HG03378 (cell line): ENCODE measurements around the gene CEP112.
"Not testable (repeated sequence)": the region's sequence is repeated elsewhere in the genome, so short reads cannot be mapped to it uniquely, and the experiment has no call there.

Source experiments
- ATAC-seq: cut with Tn5 transposase; IDR thresholded peaks from one replicate; pipeline ENCODE4 v1.9.1; 2021; ENCODE audit warnings: mild to moderate bottlenecking, moderate library complexity; ENCODE audit not compliant: unreplicated experiment

Gene CEP112

GRCh38 chr17:65850486-65850885, 341.4 kb downstream of the CEP112 start:
- no peak for ATAC-seq

DNA sequence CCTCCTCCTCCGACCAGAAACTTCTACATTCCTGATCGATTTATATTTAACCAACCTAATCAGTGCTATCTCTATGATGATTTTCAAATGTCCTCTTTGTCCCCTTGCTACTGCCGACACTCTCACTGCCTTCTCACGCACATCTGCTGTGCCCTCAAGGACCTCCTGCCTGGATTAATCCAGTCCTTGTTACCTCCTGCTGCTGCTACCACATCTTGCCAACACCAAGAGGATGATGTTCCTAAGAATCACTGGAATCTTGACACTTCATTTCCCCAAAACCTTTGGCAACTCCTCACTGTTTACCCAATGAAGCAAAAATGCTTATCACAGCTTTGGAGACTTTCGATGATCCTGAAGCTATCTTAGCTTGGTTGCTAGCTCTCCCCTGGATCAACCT, 343.2 kb downstream of the CEP112 start:
- no peak for ATAC-seq

GRCh38 chr17:65841089-65841488, 350.8 kb downstream of the CEP112 start:
- ATAC-seq, result no peak

DNA sequence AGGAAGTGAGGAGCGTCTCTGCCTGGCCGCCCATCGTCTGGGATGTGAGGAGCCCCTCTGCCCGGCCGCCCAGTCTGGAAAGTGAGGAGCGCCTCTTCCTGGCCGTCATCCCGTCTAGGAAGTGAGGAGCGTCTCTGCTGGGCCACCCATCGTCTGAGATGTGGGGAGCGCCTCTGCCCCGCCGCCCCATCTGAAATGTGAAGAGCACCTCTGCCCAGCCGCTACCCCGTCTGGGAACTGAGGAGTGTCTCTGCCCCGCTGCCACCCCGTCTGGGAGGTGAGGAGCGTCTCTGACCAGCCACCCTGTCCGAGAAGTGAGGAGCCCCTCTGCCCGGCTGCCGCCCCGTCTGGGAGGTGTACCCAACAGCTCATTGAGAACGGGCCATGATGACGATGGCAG, 354.7 kb downstream of the CEP112 start:
- ATAC-seq, result not testable (repeated sequence)

GRCh38 chr17:65833214-65833613, 358.7 kb downstream of the CEP112 start:
- ATAC-seq, result no peak

DNA sequence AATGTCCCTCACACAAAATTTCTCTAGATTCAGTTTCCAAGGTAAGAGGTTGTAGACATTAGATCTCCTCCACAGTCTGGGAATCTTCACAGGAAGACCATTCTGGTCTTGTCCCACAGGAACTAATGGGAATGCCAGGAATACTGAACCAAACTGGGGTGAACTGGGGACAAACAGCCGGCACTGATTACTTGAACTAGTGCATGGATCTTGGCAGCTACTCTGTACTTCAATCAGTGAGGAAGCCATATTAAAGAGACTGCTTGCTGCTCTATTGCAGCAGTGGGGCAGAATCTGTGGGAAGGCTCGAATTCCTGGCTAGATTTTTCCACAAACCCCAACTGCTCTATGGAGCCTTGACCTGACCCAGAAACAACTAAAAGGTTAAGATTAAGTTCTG, 361.6 kb downstream of the CEP112 start:
- no peak for ATAC-seq

- not testable (repeated sequence) for ATAC-seq
Observed at GRCh38 chr17:65826577-65826976, 365.4 kb downstream of the CEP112 start.

- ATAC-seq, result no peak
Observed at GRCh38 chr17:65824901-65825300, 367.0 kb downstream of the CEP112 start.

DNA sequence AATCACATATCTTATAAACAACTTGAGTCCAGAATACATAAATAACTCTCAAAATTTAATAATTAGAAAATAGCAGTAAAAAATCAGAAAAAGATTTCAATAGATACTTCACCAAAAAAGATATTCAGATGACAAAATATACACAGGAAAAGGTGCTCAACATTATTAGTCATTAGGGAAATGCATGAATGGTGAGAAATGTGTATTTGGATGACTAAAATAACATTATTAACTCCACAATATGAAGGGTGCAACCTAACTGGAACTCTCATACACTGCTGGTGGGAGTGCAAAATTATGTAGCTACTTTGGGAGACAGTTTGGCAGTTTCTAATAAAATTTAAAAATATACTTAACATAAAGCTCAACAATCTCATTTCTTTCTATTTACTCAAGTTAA, 368.2 kb downstream of the CEP112 start:
- no peak for ATAC-seq

- ATAC-seq, result no peak
Observed at GRCh38 chr17:65820811-65821210, 371.1 kb downstream of the CEP112 start.

DNA sequence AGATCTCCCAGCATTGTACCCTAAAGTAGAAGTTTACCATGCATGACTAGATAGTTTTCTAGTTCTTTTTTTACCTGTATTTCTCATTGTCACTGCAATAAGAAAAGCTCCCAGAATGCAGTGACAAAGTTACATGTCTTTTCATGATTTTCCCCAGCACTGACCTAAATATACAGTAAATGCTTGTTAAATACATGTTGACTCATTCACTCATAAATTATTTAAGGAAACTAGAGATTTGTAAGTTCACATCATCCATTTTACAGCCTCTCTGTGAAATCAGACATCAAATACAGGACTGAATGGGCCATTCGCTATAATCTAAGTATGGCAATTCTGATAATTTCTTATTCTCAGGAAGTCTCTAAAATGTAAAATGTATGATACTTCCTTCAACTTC, 371.6 kb downstream of the CEP112 start:
- ATAC-seq, result no peak

- ATAC-seq, result no peak
Observed at GRCh38 chr17:65819810-65820209, 372.1 kb downstream of the CEP112 start.

- no peak for ATAC-seq
Observed at GRCh38 chr17:65817951-65818350, 374.0 kb downstream of the CEP112 start.

- no peak for ATAC-seq
Observed at GRCh38 chr17:65814418-65814817, 377.5 kb downstream of the CEP112 start.

DNA sequence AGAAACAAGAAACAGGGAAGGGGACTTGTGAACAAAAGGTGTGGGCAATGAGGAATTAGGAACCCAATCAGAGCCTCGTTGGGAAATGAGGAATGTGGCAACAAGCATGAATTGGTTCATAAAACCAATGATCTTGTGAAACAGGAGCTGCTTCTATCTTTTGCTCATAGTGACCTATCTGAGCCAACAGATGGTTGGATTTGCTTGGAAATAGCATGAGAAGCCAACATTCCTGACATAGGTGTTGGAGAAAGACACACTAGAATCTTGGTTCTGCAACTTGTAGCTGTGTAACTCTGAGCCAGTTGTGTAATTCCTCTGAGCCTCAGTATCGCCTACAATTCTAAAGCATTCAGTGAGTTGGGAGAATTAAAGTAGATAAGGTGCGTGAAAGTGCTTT, 378.6 kb downstream of the CEP112 start:
- no peak for ATAC-seq

DNA sequence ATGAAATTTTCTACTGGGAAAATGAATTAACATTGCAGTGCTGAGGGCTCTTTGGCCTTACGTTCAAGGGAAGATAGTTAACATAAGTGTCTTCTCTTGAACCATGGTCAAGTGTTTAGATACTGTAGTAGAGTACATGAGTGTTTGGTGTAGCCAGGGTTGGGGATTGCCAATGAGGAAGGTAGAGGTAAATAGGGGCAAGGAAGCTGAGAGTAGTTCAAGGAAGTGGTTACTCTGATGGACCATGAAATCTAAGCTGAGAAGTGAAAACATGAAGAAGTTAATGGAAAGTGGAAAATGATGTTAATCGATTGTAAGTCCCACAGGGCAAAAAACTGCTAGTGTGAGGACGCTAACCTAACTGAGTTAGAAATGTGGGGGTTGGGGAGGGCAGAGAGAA, 380.9 kb downstream of the CEP112 start:
- no peak for ATAC-seq

GRCh38 chr17:65809366-65809765, 382.6 kb downstream of the CEP112 start:
- no peak for ATAC-seq

DNA sequence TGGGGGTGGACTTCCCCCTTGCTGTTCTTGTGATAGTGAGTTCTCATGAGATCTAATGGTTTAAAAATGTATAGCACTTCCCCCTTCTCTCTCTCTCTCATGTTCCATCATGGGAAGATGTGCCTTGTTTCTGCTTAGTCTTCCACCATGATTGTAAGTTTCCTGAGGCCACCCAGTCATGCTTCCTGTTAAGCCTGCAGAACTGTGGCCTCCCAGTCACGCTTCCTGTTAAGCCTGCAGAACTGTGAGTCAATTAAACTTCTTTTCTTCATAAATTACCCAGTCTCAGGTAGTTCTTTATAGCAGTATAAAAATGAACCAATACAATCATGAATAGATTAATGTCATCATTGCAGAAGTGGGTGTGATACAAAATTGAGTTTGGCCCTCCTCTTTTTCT, 383.4 kb downstream of the CEP112 start:
- ATAC-seq, result not testable (repeated sequence)

DNA sequence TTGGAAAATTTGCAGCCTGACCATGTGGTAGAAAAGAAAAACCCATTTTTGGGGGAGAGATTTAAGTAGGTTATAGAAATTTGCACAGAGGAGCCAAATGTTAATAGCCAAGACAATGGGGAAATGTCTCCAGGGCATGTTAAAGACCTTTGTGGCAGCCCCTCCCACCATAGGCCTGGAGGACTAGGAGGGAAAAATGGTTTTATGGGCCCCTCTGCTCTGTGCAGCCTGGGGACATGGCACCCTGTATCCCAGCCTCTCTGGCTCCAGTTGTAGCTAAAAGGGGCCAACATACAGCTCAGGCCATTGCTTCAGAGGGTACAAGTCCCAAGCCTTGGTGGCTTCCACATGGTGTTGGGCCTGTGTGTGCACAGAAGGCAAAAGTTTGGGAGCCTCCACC, 384.6 kb downstream of the CEP112 start:
- ATAC-seq, result no peak

GRCh38 chr17:65801513-65801912, 390.4 kb downstream of the CEP112 start:
- no peak for ATAC-seq

GRCh38 chr17:65800655-65801054, 391.3 kb downstream of the CEP112 start:
- no peak for ATAC-seq

DNA sequence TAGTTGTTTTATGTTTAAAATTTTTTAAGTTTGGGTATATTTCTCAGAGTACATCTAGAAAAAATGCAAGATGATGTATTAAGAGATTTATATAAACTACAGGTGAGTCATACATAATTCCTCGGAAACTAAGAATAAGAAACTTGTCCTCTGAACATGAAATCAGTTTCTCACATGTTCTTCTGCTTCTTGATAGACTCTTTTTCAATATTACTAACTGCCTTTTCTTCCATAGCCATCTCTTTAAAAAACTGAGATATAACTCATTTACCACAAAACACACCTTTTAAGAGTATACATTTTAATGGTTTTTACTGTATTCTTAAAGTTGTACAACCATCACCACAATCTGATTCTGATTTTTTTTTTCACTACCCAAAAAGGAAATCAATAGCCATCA, 392.1 kb downstream of the CEP112 start:
- ATAC-seq, result no peak

GRCh38 chr17:65799454-65799853, 392.5 kb downstream of the CEP112 start:
- ATAC-seq, result no peak

DNA sequence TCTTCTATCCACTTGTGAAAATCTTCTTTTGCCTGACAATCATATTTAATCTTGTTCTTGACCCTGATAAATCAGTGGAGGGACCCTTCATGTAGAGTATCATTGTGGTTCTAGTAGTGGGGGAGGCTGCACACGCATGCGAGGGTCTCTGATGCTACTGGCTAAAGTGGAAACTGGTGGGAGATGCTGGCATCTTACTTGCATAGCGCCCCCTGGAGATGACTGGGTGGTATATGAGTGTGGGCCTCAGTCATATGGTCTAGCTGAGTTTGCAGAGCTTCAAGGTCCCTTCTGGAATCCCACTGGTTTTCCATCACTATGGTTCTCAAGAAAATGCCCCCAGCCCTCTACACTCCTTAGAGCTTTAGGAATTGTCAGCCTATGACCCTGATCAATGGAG, 394.1 kb downstream of the CEP112 start:
- ATAC-seq, result no peak
